BE2C (cell line): ENCODE results near the gene COBL.

ENCODE experiments used
- DNase-seq: peaks from one replicate; pipeline ENCODE4 v3.0.0-alpha.2; 2020
- H3K27me3 ChIP-seq: fragments of 250-450 bp; sonication (Bioruptor Pico); 2 replicates; pipeline ENCODE4 v1.5.1; 2020; ENCODE audit warnings: mild to moderate bottlenecking
- H3K36me3 ChIP-seq: fragments of 250-450 bp; sonication (Bioruptor Pico); 2 replicates; pipeline ENCODE4 v1.5.1; 2020; ENCODE audit warnings: mild to moderate bottlenecking
- H3K4me1 ChIP-seq: fragments of 250-450 bp; sonication (Bioruptor Pico); 2 replicates; pipeline ENCODE4 v1.5.1; 2020
- H3K4me3 ChIP-seq: 2 replicates; pipeline ENCODE4 v1.5.1; 2011; ENCODE audit warnings: low read depth, low read length
- H3K9me3 ChIP-seq: fragments of 250-450 bp; sonication (Bioruptor Pico); 2 replicates; pipeline ENCODE4 v1.5.1; 2020
- CTCF ChIP-seq: IDR thresholded peaks from 2 replicates; pipeline ENCODE4 v1.5.1; 2012; ENCODE audit warnings: mild to moderate bottlenecking, low read depth, low read length

The COBL gene

GRCh38 chr7:51188987-51189386 is 127.6 kb downstream of the COBL start:
- H3K36me3 ChIP-seq: no peaks in the 10 kb centered on the region
- no peaks in the 10 kb centered on the region for H3K9me3 ChIP-seq
- H3K4me1 ChIP-seq: no peaks in the 10 kb centered on the region
- no peak for DNase-seq
- 0 out of 2 replicates have a peak, but pooled peaks cover 4% of the 10 kb centered on the region for H3K27me3 ChIP-seq
- no peak overlapping the region for H3K4me3 ChIP-seq
- no peak for TF ChIP-seq CTCF

GRCh38 chr7:51187941-51188340 is 128.7 kb downstream of the COBL start:
- peak; percentile 35 for DNase-seq
- Histone ChIP-seq H3K4me1 (no peaks in the 10 kb centered on the region), H3K27me3 (0 out of 2 replicates have a peak, but pooled peaks cover 4% of the 10 kb centered on the region), H3K9me3 (no peaks in the 10 kb centered on the region), H3K36me3 (no peaks in the 10 kb centered on the region), H3K4me3 (no peak overlapping the region)
- TF ChIP-seq CTCF: peak; percentile 40

GRCh38 chr7:51186531-51186930 is 130.1 kb downstream of the COBL start:
- no peak for DNase-seq
- TF ChIP-seq CTCF: no peak
- no peaks in the 10 kb centered on the region for H3K36me3 ChIP-seq

GRCh38 chr7:51182636-51183166 is 133.9 kb downstream of the COBL start:
- no peaks in the 10 kb centered on the region for H3K4me1 ChIP-seq
- peaks cover 24% of the 10 kb centered on the region for H3K27me3 ChIP-seq
- no peaks in the 10 kb centered on the region for H3K9me3 ChIP-seq
- no peaks in the 10 kb centered on the region for H3K36me3 ChIP-seq
- DNase-seq: no peak
- no peak overlapping the region for H3K4me3 ChIP-seq
- no peak for TF ChIP-seq CTCF

More at GRCh38 chr7:51186531-51186930, 130.1 kb downstream of the COBL start:
- 0 out of 2 replicates have a peak, but pooled peaks cover 7% of the 10 kb centered on the region for H3K27me3 ChIP-seq
- no peak overlapping the region for H3K4me3 ChIP-seq
- H3K9me3 ChIP-seq: no peaks in the 10 kb centered on the region
- H3K4me1 ChIP-seq: no peaks in the 10 kb centered on the region

- Histone ChIP-seq H3K4me3 (no peak overlapping the region), H3K4me1 (no peaks in the 10 kb centered on the region), H3K36me3 (no peaks in the 10 kb centered on the region), H3K9me3 (no peaks in the 10 kb centered on the region), H3K27me3 (peaks cover 21% of the 10 kb centered on the region)
- no peak for DNase-seq
- no peak for TF ChIP-seq CTCF
Measured at GRCh38 chr7:51180092-51180491, 136.5 kb downstream of the COBL start.

- H3K4me3 ChIP-seq: no peak overlapping the region
Measured at GRCh38 chr7:51175992-51176388, 140.6 kb downstream of the COBL start.

More at GRCh38 chr7:51175992-51176388, 140.6 kb downstream of the COBL start:
- Histone ChIP-seq H3K4me1 (no peaks in the 10 kb centered on the region), H3K27me3 (peaks cover 26% of the 10 kb centered on the region), H3K36me3 (no peaks in the 10 kb centered on the region), H3K9me3 (no peaks in the 10 kb centered on the region)
- no peak for TF ChIP-seq CTCF
- no peak for DNase-seq
